ENCODE data around the gene BRWD1.

The BRWD1 gene

DNA sequence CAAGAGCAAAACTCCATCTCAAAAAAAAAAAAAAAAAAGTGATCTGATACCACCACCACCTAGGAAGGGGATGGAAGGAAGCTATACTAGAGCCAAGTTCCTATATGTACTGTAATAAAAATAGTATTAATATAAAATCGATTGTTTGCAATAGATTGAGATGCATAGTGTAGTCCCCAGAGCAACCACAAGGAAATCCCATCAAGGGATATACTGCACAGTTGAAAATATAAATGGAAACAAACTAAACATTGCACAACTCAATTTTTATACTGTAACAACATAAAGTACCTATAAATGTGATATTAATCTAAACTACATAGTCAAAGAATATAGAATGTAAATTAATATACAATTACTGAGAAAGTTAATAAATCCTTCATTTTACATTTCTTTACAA, 109.3 kb downstream of the BRWD1 start:
- H3K4me3 ChIP-seq (ENCODE audit: low read depth, low read length), result no peak overlapping the region

DNA sequence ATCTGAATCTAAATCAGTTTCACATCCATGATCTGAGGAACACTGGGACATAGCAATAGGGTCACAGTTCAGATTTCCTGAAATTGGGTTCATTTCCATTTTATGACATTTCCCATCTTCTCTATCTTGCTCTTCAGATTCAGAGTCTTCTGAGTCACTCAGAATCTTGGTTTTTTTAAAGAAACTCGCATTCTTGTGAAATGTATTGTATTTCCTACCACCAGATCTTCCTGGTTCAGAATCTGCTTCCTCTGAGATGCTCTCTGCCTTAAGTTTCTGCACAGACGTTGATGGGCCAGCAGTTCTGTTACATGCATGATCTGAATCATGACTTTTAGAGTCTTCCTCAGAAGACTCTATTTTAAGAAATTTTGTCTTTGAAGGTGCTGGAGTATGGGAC, 114.6 kb downstream of the BRWD1 start:
- no peak overlapping the region for H3K4me3 ChIP-seq (ENCODE audit: low read depth, low read length)

DNA sequence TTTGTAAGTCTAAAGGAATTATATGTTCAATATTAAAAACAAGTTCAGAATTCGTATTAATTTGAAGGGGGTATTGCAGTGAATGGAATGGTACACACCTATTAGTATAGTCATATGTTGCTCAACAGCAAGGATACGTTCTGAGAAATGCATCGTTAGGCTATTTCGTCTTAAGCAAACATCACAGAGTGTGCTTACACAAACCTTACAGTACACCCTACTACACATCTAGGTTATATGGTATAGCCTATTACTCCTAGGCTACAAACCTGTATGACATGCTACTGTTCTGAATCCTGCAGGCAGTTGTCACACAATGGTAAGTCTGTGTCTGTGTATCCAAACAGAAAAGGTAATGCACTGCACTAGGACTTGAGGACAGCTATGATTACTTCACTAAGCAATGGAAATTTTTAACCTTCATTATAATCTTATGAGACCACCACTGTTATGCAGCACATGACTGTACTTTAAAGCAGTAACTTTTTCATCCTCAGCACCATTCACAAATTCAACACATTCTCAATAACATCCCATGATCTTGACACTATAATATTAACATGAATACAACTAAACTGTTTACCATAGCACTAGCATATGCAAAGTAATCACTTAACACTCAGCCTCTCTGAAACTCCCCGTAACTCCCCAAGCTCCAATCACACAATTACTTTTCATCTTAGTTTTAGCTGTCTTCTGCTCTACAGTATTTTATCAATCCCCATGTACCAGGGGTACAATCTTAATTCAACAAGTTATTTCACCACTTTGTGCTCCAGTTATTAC, 115.8 kb downstream of the BRWD1 start:
- H3K4me3 ChIP-seq (ENCODE audit: low read depth, low read length), result no peak overlapping the region

DNA sequence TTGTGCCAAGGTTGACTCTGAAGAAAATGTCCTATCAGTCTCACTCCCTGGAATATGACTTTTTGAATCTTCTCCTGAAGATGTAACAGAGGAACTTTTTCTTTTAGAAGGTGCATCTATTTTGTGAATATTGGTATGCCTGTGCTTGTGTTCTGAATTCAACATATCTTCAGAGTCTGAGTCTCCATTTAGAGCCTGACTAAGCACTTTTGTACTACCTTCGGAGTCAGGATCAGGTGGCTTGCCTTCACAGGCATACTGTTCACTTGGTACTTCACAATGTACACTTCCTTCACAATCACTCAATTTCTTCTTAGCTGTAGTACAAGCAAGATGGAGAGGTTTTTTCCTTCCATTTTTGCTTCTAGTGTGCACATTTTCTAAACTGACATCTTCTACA, 116.6 kb downstream of the BRWD1 start:
- H3K4me3 ChIP-seq (ENCODE audit: low read depth, low read length), result no peak overlapping the region

DNA sequence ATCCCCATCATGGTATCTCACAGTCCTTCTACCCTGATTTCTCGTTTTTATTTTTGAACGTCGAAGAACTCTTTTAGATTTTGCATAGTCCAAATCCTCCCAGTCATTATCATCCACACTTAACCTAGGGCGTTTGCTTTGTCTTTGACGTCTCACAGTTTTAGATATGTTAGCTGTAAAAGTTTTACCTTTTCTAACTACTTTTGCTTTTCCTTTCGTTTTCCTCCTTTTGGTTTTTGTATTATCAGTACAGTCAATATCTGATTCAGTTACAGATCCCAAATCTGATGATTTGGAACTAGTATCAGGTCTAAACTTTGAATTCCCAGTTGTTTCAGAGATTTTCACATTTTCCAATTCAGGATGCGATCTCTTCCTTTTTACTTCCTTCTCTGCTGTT, 117.1 kb downstream of the BRWD1 start:
- H3K4me3 ChIP-seq (ENCODE audit: low read depth, low read length), result no peak overlapping the region

DNA sequence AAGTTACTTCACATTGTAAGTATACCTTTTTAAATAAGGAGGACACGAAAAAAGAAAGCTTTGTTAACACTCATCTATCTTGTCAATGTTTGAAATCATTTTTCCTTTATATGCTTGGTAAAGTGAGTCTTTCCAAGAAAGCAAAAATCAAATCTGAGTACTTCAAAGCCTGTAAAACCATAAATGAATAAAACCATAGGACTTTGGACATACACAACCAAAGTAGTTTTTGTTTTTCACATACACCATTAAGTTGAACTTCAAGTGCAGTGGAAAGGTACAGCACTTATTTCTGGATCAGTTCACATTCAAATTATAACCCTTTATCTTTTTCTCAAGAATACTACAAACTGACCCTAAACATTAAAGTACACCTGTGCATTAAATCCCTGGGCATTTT, 120.1 kb downstream of the BRWD1 start:
- no peak overlapping the region for H3K4me3 ChIP-seq (ENCODE audit: low read depth, low read length)

DNA sequence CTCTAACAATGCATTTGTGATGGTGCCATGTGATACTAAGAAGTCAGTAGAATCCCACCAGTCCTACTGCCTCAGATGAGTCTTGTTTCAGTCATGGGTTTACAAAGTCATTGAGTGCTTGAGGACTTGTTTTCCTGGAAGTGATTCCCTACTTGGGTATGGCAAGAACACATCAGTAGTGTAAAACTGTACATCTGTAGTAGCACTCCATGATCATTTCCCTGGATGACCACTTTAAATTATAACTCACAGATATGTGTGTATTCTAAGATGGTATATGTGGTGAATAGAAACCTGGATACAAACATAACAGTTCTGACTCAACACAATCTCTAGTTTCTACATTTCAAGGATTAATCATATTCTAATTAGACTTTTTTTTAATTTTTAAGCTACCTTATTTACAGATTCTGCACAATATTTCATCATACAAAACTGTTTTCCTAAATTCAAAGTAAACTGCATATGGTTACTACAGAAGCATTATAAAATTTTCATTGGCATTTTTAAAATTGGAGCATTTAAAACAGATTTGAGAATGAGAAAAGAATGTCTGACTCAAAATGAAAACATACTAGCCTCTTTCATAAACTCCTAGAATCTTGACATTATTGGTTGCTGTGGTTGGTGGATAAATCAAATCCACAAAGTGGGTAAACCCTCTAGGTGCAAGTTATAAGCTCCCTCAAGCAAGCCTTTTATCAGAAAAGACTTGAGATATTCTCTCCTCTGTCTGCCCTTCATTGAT, 123.4 kb downstream of the BRWD1 start:
- no peak overlapping the region for H3K4me3 ChIP-seq (ENCODE audit: low read depth, low read length)

DNA sequence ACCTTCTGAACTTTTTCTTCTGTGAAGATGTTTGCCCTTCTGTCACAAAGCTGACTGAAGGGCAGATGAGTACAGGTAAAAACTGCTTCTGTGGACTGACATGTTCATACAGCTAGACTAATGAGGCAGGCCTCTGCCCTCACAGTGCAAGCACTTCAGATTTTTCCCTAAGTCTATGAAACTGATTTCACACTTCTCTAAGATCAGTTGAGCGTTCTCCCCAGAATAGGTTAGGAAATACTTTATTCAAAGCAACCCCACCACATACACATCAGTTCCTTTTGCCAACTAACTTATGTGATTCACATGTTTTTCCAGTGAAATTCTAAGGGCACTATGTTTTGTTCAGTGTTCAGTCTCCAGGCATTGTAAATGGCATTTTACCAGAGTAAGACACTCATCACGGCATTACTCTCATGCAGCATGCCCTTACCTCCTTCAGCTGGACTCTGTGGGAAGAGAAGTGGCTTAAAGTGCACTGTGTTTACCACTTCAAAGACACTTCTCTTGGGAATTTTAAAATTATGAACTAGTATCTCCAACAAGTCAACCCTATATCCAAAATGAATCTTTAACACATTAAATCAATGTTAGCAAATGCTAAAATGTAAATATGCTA, 124.8 kb downstream of the BRWD1 start:
- H3K4me3 ChIP-seq (ENCODE audit: low read depth, low read length), result no peak overlapping the region

DNA sequence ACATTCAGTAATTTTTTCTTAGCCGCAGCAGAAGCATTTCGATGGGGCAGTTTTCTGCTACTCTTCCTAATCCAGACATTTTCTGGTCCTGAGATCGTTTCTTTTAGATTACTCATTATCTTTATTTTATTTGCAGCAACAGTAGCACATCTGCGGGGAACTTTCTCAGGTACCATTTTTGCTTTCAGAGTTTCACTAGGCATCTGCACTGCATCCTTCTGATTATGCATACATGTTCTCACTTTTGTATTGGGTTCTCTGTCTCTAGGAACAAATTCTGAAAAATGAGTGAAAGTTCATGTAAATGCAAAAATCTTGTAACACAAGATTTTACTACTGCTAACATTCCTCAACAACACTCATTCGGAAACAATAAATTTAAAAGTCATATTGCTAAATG, 126.3 kb downstream of the BRWD1 start:
- no peak overlapping the region for H3K4me3 ChIP-seq (ENCODE audit: low read depth, low read length)

DNA sequence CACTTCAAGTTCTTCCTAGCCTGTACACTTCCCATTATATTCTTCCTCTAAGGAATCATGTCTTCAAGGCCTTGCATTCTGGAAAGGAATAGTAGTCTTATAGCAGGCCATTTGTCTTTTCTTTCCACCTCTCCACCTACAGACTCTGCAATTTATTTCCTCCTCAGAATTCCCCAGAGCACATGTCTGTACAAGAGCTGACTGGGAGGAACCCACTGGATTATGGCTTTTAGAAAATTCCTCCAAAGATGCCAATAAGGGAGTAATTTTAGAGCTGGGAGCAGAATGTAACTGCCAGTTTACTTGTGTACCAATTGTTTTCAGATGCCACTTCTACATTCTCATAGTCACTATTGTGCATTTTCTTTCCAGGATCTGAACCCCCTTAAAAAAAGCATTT, 126.8 kb downstream of the BRWD1 start:
- no peak overlapping the region for H3K4me3 ChIP-seq (ENCODE audit: low read depth, low read length)

DNA sequence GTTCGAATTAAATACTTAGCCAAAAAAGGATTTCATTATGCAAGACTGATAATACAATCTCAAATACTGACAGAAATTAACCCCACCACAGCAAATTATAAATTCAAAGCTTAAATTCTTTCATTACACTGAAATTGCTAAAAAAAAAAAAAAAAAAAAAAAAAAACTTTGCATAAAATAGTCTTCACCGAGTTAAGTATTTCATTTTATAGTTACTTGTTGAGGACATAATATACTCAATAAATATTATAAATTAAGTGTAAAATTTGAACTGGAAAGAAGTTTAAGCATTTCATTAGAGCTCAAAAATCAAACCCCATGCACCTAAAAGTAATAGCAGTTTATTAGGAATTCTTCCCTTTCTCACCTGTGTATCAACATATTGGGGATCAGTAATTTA, 128.3 kb downstream of the BRWD1 start:
- H3K4me3 ChIP-seq (ENCODE audit: low read depth, low read length), result no peak overlapping the region

DNA sequence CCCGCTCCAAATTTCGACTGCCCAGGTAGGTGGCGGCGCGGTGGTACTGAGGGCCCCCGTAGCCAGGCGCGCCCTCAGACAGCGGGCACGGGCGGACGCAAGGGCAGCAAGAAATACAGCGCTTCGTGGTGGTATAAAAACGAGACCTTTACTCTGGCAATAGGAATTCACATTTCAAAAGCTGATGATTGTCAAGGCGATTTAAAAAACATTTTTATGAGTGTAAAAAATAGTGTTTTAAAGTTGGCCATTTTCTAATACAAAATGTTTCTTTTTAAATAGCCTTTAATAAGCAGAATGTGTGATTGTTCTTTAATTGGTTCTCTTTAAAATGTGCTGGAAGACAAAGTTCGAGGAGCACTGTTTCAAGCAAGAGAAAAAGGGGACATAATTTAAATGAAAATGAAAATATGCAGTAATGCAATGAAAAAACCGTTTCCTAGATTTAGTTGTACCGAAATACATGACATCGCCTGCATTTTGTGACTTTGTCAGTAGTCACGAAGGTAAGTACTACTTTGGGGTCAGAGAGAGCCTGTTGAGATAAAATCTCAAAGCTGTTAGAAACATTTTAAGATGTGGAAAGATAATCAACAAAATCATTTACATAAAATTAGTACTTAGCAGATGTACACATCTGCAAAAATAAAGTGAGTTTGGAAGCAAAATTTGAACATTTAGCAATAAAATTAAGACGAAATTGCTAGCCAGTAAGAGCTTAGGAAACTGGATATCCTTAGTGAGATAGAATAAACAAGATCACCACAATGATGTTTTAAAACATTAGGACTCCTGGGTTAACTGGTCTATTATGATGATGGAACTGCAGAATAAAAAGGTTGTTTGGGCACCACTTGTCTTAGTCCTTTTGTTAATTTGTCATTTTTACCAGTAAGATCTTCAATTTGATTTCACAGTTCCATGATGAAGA, 129.1 kb downstream of the BRWD1 start:
- H3K4me3 ChIP-seq (ENCODE audit: low read depth, low read length), result peak overlapping the region; percentile 90

DNA sequence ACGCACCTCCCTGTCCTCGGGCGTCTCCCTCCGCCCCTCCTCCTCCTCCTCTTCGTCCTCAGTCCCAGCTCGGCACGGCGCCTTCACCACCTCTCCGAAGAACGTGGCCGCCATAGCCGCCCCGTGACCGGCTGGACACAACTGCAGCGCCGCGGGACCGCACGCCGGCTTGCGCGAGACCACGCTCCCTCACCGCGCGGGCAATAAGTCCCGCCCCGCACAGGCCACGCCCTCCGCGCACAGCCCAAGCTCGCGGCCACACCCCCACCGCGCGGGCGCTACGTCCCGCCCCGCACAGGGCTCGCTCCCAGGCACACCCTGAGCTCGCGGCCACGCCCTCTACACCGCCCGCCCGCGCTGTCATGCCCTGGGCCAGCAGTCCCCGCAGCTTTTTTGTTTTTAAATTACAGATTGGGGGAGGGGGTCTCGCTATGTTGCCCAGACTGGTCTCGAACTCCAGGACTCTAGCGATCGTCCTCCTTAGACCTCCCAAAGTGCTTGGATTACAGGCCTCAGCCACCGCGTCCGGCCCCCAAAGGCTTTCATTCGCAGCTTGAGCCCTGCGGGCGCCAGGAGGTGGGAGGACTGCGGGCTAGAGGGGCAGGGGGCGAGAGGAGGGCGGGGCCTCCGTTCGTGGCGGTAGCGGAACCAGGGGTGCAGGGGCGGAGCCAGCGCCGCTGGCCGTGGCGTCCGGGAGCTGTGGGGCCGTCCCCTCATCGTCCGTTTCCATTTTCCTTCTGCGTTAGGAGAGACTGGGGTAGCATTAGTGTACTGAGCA, 130.0 kb downstream of the BRWD1 start, which contains the start of gene PSMG1:
Gene PSMG1, minus strand, starts transcription at position 180 of the 778 bp plus-strand sequence. Its CDS starts 66 bp downstream, at position 114.
- H3K4me3 ChIP-seq (ENCODE audit: low read depth, low read length), result peak within 1 kb of the TSS; percentile 90

DNA sequence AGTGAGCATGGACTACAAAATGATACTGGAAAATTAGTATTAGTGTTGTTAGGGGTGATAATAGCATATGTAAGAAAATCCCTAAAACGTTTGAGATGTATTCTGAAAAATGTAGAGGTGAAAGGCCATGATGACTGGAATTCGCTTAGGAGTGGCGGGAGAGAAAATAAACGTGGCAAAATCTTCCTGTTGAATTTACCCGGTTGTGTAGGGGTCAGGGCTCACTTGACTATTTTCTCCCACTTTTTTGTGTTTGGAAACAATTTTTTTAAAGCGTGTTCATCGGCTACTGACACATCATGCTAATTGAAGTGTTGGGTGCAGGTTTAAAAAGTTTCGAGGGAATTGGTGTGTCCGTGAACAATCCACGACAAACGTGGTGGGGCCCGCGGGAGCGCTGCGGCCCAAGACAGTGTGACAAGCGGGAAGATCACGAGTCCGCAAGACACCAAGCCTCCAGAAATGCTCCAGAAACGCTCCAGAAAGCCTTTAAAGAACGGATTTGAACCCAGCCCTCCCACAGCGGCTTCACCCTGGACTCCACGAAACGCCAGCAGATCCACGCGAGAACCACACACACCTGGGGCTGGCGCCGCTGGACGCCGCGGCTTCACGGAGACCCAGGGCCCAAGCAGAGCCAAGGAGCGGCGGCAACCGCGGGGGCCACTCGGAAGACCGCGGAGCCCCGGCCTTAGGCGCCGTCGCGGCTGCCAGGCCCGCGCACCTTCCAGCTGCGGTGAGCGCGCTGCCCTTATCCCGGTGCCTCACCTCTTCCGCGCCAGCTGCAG, 130.8 kb downstream of the BRWD1 start:
- H3K4me3 ChIP-seq (ENCODE audit: low read depth, low read length), result peak overlapping the region; percentile 90

DNA sequence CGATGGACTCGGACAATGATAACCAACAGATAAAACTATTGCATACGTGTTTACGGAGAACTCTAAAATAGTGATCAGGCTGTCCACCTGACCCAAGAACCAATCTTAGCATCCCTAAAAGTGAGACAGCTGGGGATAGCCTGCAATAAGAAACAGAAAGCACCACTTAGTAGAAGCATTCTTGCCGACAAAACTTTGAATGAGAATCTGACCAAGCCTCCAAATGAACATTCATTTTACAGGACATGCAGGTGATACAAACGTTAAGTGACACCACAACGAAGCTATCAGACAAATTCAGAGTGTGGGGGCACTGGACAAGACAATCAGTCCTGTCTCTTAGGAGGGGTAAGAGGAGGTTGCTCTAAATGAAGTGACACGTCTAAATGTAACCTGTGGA, 131.4 kb downstream of the BRWD1 start:
- peak overlapping the region; percentile 90 for H3K4me3 ChIP-seq (ENCODE audit: low read depth, low read length)

DNA sequence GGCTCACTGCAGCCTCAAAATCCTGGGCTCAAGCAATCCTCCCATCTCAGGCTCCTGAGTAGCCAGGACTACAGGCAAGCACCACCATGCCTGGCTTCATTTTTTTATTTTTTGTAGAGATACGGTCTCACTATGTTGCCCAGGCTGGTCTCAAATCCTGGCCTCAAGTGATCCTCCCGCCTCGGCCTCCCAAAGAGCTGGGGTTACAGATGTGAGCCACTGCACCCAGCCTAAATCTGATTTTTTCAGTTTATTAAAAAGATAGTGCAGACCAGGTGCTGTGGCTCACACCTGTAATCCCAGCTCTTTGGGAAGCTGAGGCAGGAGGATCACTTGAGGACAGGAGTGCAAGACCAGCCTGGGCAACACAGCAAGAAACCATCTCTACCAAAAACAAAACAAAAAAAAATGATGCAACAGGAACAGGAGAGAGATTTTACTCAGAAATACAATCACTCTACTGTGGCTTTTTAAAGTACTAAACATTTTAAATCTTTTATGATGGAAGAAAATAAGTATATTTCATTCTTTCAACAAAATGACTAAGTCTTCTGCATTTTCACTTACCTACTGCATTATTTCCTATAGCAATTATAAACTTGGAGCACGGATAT, 132.1 kb downstream of the BRWD1 start:
- H3K4me3 ChIP-seq (ENCODE audit: low read depth, low read length), result no peak overlapping the region

DNA sequence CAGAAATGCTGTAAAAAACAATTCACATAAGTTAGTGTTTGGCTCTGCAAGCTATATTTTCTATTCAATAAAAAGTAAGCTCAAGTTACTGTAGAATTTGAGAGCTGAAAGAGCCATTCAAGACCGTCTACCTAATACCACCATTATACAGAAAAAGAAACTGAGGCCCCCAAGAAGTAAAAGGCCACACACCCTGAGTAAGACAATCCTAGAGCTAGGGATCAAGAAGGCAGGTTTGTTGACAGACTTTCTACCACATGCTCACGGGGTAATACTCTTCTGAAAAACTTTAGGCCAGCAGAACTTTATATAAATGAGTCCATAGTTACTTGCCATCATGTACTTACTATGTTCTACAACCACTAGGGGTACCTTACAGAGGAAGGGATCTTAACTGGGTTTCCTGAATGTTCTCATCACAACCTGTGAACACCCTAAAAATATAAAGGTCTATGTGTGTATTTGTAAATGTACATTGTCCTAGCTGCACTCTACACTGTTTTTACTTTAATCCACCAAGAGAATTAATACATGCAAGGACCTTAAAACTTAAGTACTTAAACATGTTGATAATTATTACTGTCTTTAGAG, 132.9 kb downstream of the BRWD1 start:
- no peak overlapping the region for H3K4me3 ChIP-seq (ENCODE audit: low read depth, low read length)

DNA sequence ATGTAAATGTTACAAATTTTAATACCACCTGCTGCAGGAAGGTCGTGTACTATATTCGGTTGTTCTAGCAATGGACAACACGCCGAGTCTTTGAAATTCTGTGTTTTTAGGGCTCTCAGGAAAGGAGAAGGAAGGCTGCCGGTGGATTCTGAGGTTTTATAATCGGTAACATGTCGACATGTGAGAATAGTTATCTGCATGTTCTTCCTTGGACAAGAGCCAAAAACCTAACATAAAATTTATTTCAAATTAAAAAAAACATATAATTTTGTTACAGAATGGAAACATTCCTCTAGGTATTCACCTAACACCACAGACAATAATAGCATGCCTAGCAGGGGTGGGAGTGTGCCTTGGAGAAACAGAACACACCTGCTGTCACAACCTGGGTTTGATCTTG, 135.0 kb downstream of the BRWD1 start:
- no peak overlapping the region for H3K4me3 ChIP-seq (ENCODE audit: low read depth, low read length)
